Measurements from ENCODE around the gene CAMKK2.

GRCh38 chr12:121294151-121294889 lies 2.2 kb downstream of the CAMKK2 start:
- TF ChIP-seq CTCF (conservative IDR thresholded peaks at IDR 0.05; ENCODE audit: low read depth, low read length), result no peak
- TF ChIP-seq CHD1 (IDR thresholded peaks at IDR 0.05; ENCODE audit: low read depth, low read length), result no peak
- no peak for TF ChIP-seq POLR2A (IDR thresholded peaks at IDR 0.05; ENCODE audit: low read depth, low read length)
- TF ChIP-seq MXI1 (IDR thresholded peaks at IDR 0.05; ENCODE audit: borderline replicate concordance, low read depth, low read length), result no peak
- TF ChIP-seq SMC3 (IDR thresholded peaks at IDR 0.05; ENCODE audit: low read depth, low read length), result no peak
- TF ChIP-seq MAFK (IDR thresholded peaks at IDR 0.05; ENCODE audit: low read depth, low read length), result no peak
